GM23248 (cell line): Measurements from ENCODE around the gene NUBPL. TPM values are rescaled to one million over a fixed set of nuclear protein-coding genes. Genes with fewer than 3 reads are reported as not detected.

Experiments
- DNase-seq: peaks from one replicate; pipeline ENCODE4 v3.0.0-alpha.2; 2015
- H2AFZ ChIP-seq: fragments of 200-600 bp; sonication (generic); 2 replicates; pipeline ENCODE4 v1.6.1; 2016; ENCODE audit warnings: antibody characterized with exemption
- H3F3A ChIP-seq: fragments of 200-600 bp; sonication (generic); 2 replicates; pipeline ENCODE4 v1.6.1; 2016; ENCODE audit warnings: mild to moderate bottlenecking, antibody characterized with exemption, mixed run types; ENCODE audit not compliant: insufficient read depth
- H3K27ac ChIP-seq: fragments of 200-600 bp; sonication (generic); 2 replicates; pipeline ENCODE4 v1.5.1; 2016; ENCODE audit warnings: mild to moderate bottlenecking
- H3K27me3 ChIP-seq: fragments of 200-600 bp; sonication (generic); replicated peaks from 2 replicates; pipeline ENCODE4 v1.6.1; 2016; ENCODE audit warnings: mild to moderate bottlenecking; ENCODE audit not compliant: insufficient read depth
- H3K36me3 ChIP-seq: fragments of 200-600 bp; sonication (generic); 2 replicates; pipeline ENCODE4 v1.6.1; 2016; ENCODE audit warnings: low read depth, mild to moderate bottlenecking
- H3K4me1 ChIP-seq: fragments of 200-600 bp; sonication (generic); 2 replicates; pipeline ENCODE4 v1.6.1; 2016; ENCODE audit warnings: mild to moderate bottlenecking; ENCODE audit not compliant: insufficient read depth
- H3K4me2 ChIP-seq: fragments of 200-600 bp; sonication (generic); one replicate; pipeline ENCODE4 v1.6.1; 2016; ENCODE audit warnings: mild to moderate bottlenecking; ENCODE audit not compliant: unreplicated experiment
- H3K4me3 ChIP-seq: fragments of 200-600 bp; sonication (generic); 2 replicates; pipeline ENCODE4 v1.5.1; 2016; ENCODE audit warnings: mild to moderate bottlenecking
- H3K79me2 ChIP-seq: fragments of 200-600 bp; sonication (generic); 2 replicates; pipeline ENCODE4 v1.6.1; 2016; ENCODE audit warnings: mild to moderate bottlenecking; ENCODE audit not compliant: insufficient read depth
- H3K9ac ChIP-seq: fragments of 200-600 bp; sonication (generic); 2 replicates; pipeline ENCODE4 v1.6.1; 2016; ENCODE audit warnings: mild to moderate bottlenecking
- H3K9me2 ChIP-seq: fragments of 200-600 bp; sonication (generic); 2 replicates; pipeline ENCODE4 v1.6.1; 2016; ENCODE audit warnings: mixed run types, mild to moderate bottlenecking, moderate library complexity; ENCODE audit not compliant: insufficient read depth
- H3K9me3 ChIP-seq: fragments of 200-600 bp; sonication (generic); one replicate; pipeline ENCODE4 v1.6.1; 2017; ENCODE audit warnings: low read depth
- H4K20me1 ChIP-seq: fragments of 200-600 bp; sonication (generic); 2 replicates; pipeline ENCODE4 v1.6.0; 2016; ENCODE audit not compliant: insufficient read depth
- EZH2 ChIP-seq: fragments of 200-600 bp; sonication (generic); IDR thresholded peaks from 2 replicates; pipeline ENCODE4 v1.6.1; 2018; ENCODE audit warnings: antibody characterized with exemption, mild to moderate bottlenecking; ENCODE audit not compliant: insufficient read depth, poor library complexity, severe bottlenecking
- EZH2phosphoT487 ChIP-seq: fragments of 200-600 bp; sonication (generic); IDR thresholded peaks from 2 replicates; pipeline ENCODE4 v1.6.1; 2018; ENCODE audit warnings: antibody characterized with exemption, moderate library complexity, mild to moderate bottlenecking, low read depth; ENCODE audit not compliant: insufficient read depth
- WGBS, 2 experiments: methylation state at CpG; one replicate each; pipeline ENCODE4 v1.1.6; 2015 to 2017; ENCODE audit warnings: low lambda C conversion rate in 2 of 2, low coverage in 1 of 2; ENCODE audit errors: missing lambda C conversion rate in 2 of 2; 5-methylcytosine and 5-hydroxymethylcytosine counted together
- in situ Hi-C: fragments of 300-500 bp; cut with MboI; formaldehyde crosslinking; loops from 2 replicates; pipeline ENCODE4 v1.15.0; 2020
- polyA plus RNA-seq: library from polyadenylated mRNA; unstranded; fragments of >200 nt; fragmentation: Nextera tagmentation; extraction: Ambion mirVana; gene quantifications from 2 replicates; pipeline ENCODE4 v1.2.1, GENCODE V29; 2016
- total RNA-seq: library from RNA; depleted of rRNA; stranded (reverse); fragments of >200 nt; shearing (Covaris generic); gene quantifications from 2 replicates; pipeline ENCODE4 v1.2.3, GENCODE V29; 2014

NUBPL gene
- total and polyA plus RNA-seq, 2 experiments from 2014 or later = 9.8 to 11.5 TPM

GRCh38 chr14:31660728-31661127 lies 99.5 kb downstream of the NUBPL start:
- H3K9me2 ChIP-seq = no peaks in the 10 kb centered on the region
- no peaks in the 10 kb centered on the region for H3K4me1 ChIP-seq
- H3K9me3 ChIP-seq = no peaks in the 10 kb centered on the region
- TF ChIP-seq EZH2 (no peak), EZH2phosphoT487 (no peak)
- H3K36me3 ChIP-seq = no peaks in the 10 kb centered on the region
- H3K27ac ChIP-seq = no peak overlapping the region
- no peak overlapping the region for H3K9ac ChIP-seq
- in situ Hi-C loops = no loop called here
- no peaks in the 10 kb centered on the region for H3K79me2 ChIP-seq
- DNase-seq = no peak
- 5 to 35% methylated on average over 1 of the region's 1 CpG for WGBS, 2 experiments
- H3F3A ChIP-seq = no peaks in the 10 kb centered on the region
- no peaks in the 10 kb centered on the region for H4K20me1 ChIP-seq
- H3K4me2 ChIP-seq = no peak overlapping the region
- no peak overlapping the region for H3K4me3 ChIP-seq
- H3K27me3 ChIP-seq = no peaks in the 10 kb centered on the region
- H2AFZ ChIP-seq = no peak overlapping the region

GRCh38 chr14:31668348-31668747 lies 107.1 kb downstream of the NUBPL start:
- H3K4me2 ChIP-seq = no peak overlapping the region
- H3K27me3 ChIP-seq = no peaks in the 10 kb centered on the region
- no peaks in the 10 kb centered on the region for H4K20me1 ChIP-seq
- H3F3A ChIP-seq = no peaks in the 10 kb centered on the region
- no peak overlapping the region for H2AFZ ChIP-seq
- no peaks in the 10 kb centered on the region for H3K9me2 ChIP-seq
- WGBS, 2 experiments = 83 to 84% methylated on average over 8 of the region's 8 CpGs
- no peaks in the 10 kb centered on the region; the same call in 1 of the 2 replicates for H3K36me3 ChIP-seq
- no peaks in the 10 kb centered on the region for H3K79me2 ChIP-seq
- TF ChIP-seq EZH2phosphoT487 = no peak
- TF ChIP-seq EZH2 = no peak
- no peak overlapping the region for H3K9ac ChIP-seq
- no peaks in the 10 kb centered on the region for H3K4me1 ChIP-seq
- in situ Hi-C loops = no loop called here
- no peaks in the 10 kb centered on the region for H3K9me3 ChIP-seq
- no peak overlapping the region for H3K4me3 ChIP-seq
- no peak overlapping the region for H3K27ac ChIP-seq
- no peak for DNase-seq

DNA sequence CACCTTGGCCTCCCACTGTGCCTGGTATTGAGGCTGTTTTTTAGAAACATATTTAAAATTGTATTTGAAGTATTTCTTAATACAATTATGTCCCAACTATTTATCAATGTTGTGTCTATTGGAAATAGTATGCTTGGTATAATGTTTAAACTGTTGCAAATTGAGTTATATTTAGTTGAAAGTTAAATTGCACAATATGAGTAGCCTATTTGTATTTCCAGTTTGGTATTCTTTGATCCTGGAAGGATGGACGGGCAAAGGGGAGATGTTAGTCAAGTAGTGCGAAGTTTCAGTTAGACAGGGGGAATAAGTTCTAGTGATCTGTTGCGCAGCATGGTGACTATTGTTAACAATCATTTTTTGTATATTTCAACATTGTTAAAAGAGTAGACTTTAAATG lies 111.5 kb downstream of the NUBPL start:
- H3K9me3 ChIP-seq = no peaks in the 10 kb centered on the region
- no peaks in the 10 kb centered on the region for H4K20me1 ChIP-seq
- 88 to 94% methylated on average over 3 of the region's 3 CpGs for WGBS, 2 experiments

DNA sequence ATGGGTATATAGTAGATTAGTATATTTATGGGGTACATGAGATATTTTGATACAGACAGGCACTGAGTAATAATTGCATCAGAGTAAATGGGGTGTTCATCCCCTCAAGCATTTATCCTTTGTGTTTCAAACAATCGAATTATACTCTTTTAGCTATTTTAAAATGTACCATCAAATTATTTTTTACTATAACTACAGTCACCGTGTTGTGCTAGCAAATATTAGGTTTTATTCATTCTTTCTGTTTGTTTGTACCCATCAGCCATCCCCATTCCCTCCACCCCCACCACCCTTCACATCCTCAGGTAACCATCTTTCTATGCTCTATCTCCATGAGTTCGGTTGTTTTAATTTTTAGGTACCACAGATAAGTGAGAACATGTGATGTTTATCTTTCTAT lies 115.8 kb downstream of the NUBPL start:
- H3K9me2 ChIP-seq = no peaks in the 10 kb centered on the region
- no peaks in the 10 kb centered on the region for H3K4me1 ChIP-seq
- no peak for DNase-seq
- no peak overlapping the region for H3K4me2 ChIP-seq
- no peaks in the 10 kb centered on the region for H3K79me2 ChIP-seq
- no peaks in the 10 kb centered on the region for H3K9me3 ChIP-seq
- H3K4me3 ChIP-seq = no peak overlapping the region
- TF ChIP-seq EZH2 (no peak), EZH2phosphoT487 (no peak)
- no peak overlapping the region for H2AFZ ChIP-seq
- H3K27me3 ChIP-seq = no peaks in the 10 kb centered on the region
- H3K36me3 ChIP-seq = no peaks in the 10 kb centered on the region
- 22 to 33% methylated on average over 3 of the region's 3 CpGs for WGBS, 2 experiments
- no peaks in the 10 kb centered on the region for H4K20me1 ChIP-seq
- in situ Hi-C loops = no loop called here
- no peaks in the 10 kb centered on the region for H3F3A ChIP-seq
- no peak overlapping the region for H3K9ac ChIP-seq
- no peak overlapping the region for H3K27ac ChIP-seq

More for the DNA sequence above, 111.5 kb downstream of the NUBPL start:
- Histone ChIP-seq H3K4me2 (no peak overlapping the region), H2AFZ (no peak overlapping the region), H3K27me3 (no peaks in the 10 kb centered on the region), H3K4me3 (no peak overlapping the region), H3K4me1 (no peaks in the 10 kb centered on the region), H3F3A (no peaks in the 10 kb centered on the region), H3K36me3 (no peaks in the 10 kb centered on the region; the same call in 1 of the 2 replicates), H3K27ac (no peak overlapping the region), H3K9ac (no peak overlapping the region), H3K9me2 (no peaks in the 10 kb centered on the region), H3K79me2 (no peaks in the 10 kb centered on the region)
- DNase-seq = no peak
- TF ChIP-seq EZH2phosphoT487 (no peak), EZH2 (no peak)
- in situ Hi-C loops = no loop called here

DNA sequence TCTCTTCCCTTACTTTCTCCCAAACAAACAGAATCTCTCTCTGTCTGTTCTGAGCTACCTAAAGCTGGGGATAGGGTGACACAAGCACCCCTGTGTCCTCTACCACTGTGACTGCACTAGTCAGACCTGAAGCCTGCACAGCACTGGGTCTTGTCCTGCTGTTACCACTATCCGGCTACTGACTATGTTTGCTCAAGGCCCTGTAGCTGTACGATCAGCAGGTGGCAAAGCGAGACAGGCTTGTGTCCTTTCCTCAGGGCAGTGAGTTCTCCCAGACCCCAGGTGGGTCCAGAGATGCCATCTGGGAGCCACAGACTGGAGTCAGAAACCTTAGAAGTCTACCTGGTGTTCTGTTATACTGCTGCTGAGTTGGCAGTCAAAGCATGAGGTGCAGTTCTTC lies 116.4 kb downstream of the NUBPL start:
- no peaks in the 10 kb centered on the region for H3K9me3 ChIP-seq
- no peak overlapping the region for H3K27ac ChIP-seq
- WGBS, 2 experiments = 86 to 93% methylated on average over 3 of the region's 3 CpGs
- H3K4me1 ChIP-seq = no peaks in the 10 kb centered on the region
- in situ Hi-C loops = no loop called here
- no peak for DNase-seq
- no peaks in the 10 kb centered on the region for H4K20me1 ChIP-seq
- no peaks in the 10 kb centered on the region for H3F3A ChIP-seq
- H3K36me3 ChIP-seq = no peaks in the 10 kb centered on the region
- no peaks in the 10 kb centered on the region for H3K27me3 ChIP-seq
- H3K9me2 ChIP-seq = no peaks in the 10 kb centered on the region
- TF ChIP-seq EZH2phosphoT487 (no peak), EZH2 (no peak)
- H2AFZ ChIP-seq = no peak overlapping the region
- no peak overlapping the region for H3K4me3 ChIP-seq
- no peaks in the 10 kb centered on the region for H3K79me2 ChIP-seq
- H3K4me2 ChIP-seq = no peak overlapping the region
- no peak overlapping the region for H3K9ac ChIP-seq
